D721Med (cell line): ENCODE results near the gene TCF4.

ENCODE experiments used
- DNase-seq: peaks from one replicate; pipeline ENCODE4 v3.0.0; 2011; ENCODE audit warnings: low spot score; ENCODE audit not compliant: insufficient read length
- FAIRE-seq: peaks from 2 replicates; lab custom pipeline; 2011; peaks lifted over from hg19 to GRCh38; lab: Jason Lieb, UNC
- TF ChIP-seq, protein P1 (sequence below): IDR thresholded peaks from 2 replicates; pipeline ENCODE4 v1.5.1; 2012; ENCODE audit warnings: mild to moderate bottlenecking, control low read depth; ENCODE audit not compliant: insufficient read depth; ENCODE audit errors: missing control alignments

Gene TCF4

DNA sequence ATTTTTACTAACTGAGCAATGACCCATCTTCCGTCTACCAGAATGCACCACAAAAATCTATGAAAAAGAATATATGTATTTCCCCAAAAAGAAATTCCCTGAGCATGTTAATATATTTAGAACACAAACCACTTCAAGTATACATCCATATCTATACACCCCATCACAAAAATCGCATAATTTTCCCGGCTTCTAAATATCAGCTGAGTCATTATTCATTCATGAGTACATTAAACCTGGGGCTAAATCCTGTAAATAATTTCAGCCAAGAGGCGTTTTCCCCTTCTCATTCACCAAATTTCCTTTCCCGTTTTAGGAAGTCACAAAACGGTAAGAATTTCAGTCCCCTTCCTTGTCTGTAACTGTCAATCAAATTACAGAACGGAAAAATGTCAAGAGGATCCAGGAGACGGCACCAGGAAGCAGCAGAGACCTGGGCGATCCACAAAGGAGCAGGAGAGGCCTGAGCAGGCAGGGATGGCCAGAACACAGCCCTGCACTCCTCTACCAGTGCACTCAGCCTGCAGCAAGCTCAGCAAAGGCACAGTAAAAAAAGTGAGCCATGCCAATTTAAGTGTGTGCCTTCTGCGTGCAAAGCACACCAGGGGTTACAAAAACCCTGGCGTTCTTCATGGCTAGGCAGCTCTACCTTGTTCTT lies 300.7 kb downstream of the TCF4 start:
- no peak for DNase-seq
- FAIRE-seq, result no peak
- TF ChIP-seq, protein P1, sequence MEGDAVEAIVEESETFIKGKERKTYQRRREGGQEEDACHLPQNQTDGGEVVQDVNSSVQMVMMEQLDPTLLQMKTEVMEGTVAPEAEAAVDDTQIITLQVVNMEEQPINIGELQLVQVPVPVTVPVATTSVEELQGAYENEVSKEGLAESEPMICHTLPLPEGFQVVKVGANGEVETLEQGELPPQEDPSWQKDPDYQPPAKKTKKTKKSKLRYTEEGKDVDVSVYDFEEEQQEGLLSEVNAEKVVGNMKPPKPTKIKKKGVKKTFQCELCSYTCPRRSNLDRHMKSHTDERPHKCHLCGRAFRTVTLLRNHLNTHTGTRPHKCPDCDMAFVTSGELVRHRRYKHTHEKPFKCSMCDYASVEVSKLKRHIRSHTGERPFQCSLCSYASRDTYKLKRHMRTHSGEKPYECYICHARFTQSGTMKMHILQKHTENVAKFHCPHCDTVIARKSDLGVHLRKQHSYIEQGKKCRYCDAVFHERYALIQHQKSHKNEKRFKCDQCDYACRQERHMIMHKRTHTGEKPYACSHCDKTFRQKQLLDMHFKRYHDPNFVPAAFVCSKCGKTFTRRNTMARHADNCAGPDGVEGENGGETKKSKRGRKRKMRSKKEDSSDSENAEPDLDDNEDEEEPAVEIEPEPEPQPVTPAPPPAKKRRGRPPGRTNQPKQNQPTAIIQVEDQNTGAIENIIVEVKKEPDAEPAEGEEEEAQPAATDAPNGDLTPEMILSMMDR, result no peak

DNA sequence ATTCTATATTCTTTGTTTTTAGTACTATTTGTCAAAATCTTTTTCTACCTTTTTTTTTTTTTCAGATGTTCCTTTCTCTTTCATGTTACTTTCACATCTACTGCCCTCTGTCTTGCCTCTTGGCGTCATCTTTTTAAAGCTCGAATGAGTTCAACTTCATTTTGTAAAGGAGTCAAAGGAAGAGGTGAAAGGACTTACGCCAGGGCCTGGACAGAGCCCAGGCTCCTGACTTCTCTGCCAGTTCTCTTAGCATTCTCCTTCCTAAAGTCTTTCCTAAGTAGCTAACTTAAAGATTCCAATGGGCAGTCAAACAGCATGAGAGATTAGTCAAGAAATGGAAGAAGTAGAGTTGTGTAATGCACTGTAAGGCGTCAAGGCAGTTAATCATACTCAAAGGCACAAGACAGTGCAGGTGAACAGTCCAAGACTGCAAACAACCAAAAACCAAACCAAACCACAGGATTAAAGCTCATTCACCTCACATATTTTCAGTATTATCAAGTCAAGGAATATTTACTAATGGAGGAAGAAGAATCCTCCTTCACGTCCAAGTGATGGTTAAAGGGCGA lies 301.7 kb downstream of the TCF4 start:
- TF ChIP-seq, protein P1, result no peak
- DNase-seq, result no peak
- FAIRE-seq, result no peak

DNA sequence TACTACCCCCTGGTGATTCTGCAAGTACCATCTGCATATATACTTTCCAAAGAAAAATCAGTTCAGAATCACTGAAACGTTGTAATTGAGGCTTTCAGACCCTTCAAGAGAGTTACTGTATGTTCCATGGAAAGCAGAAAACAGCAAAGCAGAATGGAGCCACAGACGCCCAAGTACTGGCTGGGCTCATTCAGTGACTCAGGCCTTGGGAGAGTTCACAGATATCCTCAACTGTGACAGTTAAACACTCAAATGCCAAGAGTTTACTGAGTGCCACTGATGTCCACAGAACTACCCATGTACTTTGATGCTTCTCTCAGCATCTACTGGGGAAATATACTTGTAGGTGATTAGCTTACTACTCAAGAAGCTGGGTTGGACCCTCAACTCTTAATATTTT lies 303.4 kb downstream of the TCF4 start:
- FAIRE-seq (no peak), DNase-seq (no peak)
- TF ChIP-seq, protein P1, result no peak

DNA sequence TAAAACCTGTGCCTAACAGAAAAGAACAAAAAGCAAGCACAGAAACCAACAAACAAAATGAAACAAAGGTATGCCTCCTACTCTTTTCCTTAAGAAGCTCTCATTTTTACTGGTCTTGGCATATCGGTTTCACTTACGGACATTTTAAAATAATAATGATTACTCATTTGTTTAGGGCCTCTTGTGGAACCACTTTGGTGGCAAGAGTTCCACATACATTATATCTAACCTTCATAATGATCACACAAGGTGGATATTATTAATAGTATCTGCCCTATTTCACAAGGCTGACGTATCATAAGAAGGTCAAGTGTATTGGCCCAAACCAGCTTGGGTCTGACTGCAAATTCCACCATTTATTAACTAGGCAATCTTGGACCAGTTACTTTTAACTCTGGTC lies 304.7 kb downstream of the TCF4 start:
- TF ChIP-seq, protein P1, result no peak
- no peak for FAIRE-seq
- no peak for DNase-seq

DNA sequence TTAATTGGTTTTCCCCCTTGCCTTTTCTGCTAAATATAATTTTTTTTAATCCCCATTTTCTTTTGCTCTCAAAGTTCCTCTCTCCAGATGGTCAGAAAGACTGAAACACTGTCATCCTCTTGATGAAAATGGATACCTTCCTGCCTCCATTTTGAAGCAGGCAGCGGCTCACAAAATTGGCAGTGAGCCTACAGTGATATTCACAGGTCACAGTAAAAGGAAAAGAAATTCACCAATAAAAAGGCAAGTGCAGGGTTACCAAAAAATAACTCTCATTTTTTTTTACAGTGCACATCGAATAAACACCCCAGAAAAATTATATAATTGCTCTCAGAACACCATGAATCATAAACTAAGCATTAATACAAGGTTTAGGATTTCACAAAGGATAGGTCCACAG lies 307.5 kb downstream of the TCF4 start:
- DNase-seq (no peak), FAIRE-seq (no peak)
- TF ChIP-seq, protein P1, result no peak

DNA sequence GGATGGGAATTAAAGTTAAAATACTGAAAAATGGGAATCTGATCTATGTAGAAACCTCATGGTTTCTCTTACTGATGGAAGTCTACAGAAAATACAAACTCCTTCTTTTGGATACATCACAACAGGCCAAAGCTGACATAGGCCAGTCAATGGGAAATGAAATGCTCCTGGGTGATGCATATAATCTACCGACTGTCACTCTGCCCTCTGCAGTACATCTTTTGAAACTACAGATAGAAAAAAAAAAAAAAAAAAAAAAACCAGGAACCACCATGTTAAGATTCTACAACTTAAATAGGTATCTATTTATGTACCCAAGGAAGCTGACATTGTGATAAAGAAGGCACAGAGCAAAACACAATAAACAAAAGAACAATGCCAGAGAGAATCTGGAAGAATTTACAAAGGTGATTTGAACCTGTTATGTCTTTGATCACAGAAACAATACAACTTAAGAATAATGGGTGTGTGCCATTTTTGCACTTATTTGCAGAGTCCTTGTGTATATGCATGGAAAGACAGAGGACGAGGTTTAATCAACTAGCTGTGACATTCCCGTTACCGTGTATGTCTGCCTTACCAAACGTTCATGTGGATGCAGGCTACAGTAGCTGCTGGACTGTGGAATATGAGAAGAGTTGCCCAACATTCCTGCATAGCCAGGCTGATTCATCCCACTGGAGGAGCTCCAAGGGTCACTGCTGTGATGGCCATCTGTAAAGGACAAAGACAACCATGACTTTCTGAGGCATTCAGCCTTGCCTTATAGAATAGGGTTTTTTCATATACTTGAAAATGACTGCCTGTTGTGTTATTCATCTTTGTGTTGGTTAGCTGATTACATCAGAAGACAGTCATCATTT lies 312.7 kb downstream of the TCF4 start:
- peak; percentile 100 for FAIRE-seq
- TF ChIP-seq, protein P1, result peak; percentile 19
- no peak for DNase-seq
